Kidney glomerular epithelial cell (primary cell): ENCODE data around the gene TMEM30B.

Experiments
- DNase-seq: peaks from one replicate; lab custom pipeline; 2025; lab: John Stamatoyannopoulos, UW

The TMEM30B gene

DNA sequence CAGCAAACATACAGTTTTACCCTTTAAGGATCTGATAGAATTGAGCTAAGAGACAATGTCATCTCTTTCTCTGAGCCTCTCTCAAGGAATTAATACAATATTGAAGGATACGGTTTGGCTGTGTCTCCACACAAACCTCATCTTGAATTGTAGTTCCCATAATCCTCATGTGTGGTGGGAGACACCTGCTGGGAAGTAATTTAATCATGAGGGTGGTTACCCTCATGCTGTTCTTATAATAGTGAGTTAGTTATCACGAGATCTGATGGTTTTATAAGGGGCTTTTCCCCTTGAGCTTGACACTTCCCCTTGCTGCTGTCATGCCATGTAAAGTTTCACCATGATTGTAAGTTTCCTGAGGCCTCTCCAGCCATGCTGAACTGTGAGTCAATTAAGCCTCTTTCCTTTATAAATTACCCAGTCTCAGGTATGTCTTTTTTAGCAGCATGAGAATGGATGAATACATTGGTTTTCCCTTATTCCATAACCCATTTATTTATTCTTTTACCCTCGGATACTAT is 47.6 kb downstream of the TMEM30B start:
- no peak for DNase-seq

DNA sequence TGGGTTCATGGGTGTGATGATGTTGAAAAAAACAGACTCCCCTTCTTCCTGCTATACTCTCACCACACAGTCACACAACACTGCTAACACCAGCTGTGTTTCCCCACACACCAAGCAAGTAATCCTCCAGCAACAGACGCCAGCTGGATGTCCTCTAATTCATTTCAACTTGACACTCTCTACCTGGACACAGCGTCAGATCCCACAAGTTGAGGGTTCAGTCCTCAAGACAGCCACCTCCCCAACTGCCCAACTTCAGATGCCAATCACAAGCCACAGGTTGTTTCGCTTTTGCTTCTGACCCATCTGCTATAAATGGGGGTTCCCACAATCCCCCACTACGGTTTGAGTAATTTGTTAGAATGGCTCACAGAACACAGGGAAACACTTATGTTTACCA is 49.3 kb downstream of the TMEM30B start:
- DNase-seq, result no peak

DNA sequence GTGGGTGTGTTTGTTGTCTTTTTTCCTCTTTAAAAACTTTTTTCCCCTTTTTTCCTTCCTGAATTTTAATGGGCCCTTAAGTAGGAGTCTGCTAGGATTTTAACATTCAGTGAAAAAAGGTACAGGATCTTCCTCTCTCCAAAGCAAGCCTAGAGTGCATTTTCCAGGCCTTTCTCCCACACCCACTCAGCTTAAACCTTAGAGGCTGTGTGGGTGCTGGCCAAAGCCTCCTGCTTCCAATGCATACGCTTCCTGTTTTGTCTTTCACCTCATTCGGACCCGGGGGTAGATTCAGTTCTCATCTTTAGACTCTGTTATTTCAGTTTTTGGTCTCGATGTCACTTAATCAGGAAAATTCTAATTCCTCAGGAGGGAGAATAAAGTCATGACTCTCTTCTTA is 51.2 kb downstream of the TMEM30B start:
- DNase-seq, result no peak

DNA sequence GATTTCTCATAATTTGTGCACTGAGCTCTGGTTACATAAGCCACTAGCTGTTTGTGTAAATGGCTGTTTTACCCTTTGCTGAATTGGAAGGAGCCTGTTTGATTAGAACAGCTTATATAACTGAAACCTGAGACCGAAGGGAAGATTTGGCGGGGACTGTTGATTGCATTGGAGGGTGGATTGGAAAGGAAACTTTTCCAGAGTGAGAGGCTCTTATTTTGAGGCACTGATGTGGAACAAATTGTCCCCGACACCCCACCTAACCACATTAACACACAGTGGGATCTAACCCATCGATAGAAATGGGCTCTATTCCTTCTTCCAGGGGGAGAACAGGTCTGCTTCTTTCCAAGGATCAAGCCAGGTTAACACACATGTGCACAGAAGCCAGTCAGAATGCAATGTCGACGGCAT is 51.7 kb downstream of the TMEM30B start:
- DNase-seq, result no peak

DNA sequence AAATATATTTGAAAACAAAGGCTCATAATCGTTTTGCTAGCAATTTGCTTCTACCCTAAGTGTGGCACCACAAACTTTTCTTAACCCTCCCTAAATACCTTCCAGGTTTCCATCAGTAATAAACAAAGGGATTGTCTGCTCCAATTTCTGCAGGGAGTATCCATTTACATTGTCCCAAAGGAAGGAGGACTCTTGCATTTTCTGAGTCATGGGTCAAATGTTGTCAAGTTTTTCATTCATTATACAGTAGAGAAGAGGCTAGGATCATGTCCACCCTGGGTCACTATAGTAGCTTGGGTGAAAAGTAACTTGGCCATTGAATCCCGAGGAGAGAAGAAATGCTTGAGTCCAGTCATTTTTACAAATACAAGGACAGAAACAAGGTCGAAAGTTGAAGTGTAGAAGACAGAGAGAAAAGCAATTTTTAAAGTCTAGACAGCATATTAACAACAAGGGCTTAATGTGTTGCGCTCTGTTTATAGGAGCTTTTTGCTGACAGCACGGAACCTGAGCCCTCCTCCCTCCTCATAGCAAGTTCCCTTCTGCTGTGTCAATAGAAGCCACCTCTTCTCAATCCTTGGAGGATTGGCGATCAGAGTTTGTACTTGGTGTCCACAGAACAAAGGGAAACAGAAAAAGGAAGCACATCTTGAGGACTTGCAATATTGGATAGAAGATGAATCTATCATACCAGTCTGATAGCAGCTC is 53.1 kb downstream of the TMEM30B start:
- no peak for DNase-seq
